Anterior cingulate cortex (tissue), 58 donors: ENCODE results near the gene SLC45A1.

ENCODE experiments used
- DNase-seq, 58 donors: peaks; one replicate each; lab custom pipeline; 2025; lab: John Stamatoyannopoulos, UW

Gene SLC45A1

GRCh38 chr1:8333246-8333987 is 15.5 kb downstream of the SLC45A1 start:
- DNase-seq = no peak

GRCh38 chr1:8334106-8334851 is 16.4 kb downstream of the SLC45A1 start:
- peak in 1 of 58 donors; percentile 11 for DNase-seq

GRCh38 chr1:8335246-8335645 is 17.3 kb downstream of the SLC45A1 start:
- no peak for DNase-seq

GRCh38 chr1:8337776-8338525 is 20.0 kb downstream of the SLC45A1 start:
- no peak for DNase-seq

GRCh38 chr1:8338526-8339202 is 20.8 kb downstream of the SLC45A1 start:
- DNase-seq = no peak

- no peak for DNase-seq
Measured at GRCh38 chr1:8339203-8339600, 21.3 kb downstream of the SLC45A1 start.

- no peak for DNase-seq
Measured at GRCh38 chr1:8340448-8340847, 22.5 kb downstream of the SLC45A1 start.

- DNase-seq = no peak
Measured at GRCh38 chr1:8342325-8342724, 24.4 kb downstream of the SLC45A1 start.

- DNase-seq = no peak
Measured at GRCh38 chr1:8343044-8343443, 25.1 kb downstream of the SLC45A1 start.

- peak in 2 of 58 donors; percentile 14 to 19 for DNase-seq
Measured at GRCh38 chr1:8343464-8344001, 25.6 kb downstream of the SLC45A1 start.

- no peak for DNase-seq
Measured at GRCh38 chr1:8344893-8345507, 27.1 kb downstream of the SLC45A1 start.

GRCh38 chr1:8345621-8346415 is 27.9 kb downstream of the SLC45A1 start:
- no peak for DNase-seq

GRCh38 chr1:8347635-8348034 is 29.7 kb downstream of the SLC45A1 start:
- no peak for DNase-seq

GRCh38 chr1:8348047-8348776 is 30.3 kb downstream of the SLC45A1 start:
- DNase-seq = no peak

GRCh38 chr1:8348777-8349472 is 31.0 kb downstream of the SLC45A1 start:
- peak in 29 of 58 donors; percentile 6 to 51 (median 31) for DNase-seq

GRCh38 chr1:8349473-8349865 is 31.6 kb downstream of the SLC45A1 start:
- DNase-seq = no peak

GRCh38 chr1:8349961-8350360 is 32.0 kb downstream of the SLC45A1 start:
- no peak for DNase-seq
